ENCODE data around the gene TPRKB. TPM values are rescaled to one million over a fixed set of nuclear protein-coding genes. Genes with fewer than 3 reads are reported as not detected.

The TPRKB gene
- total and polyA plus RNA-seq, 9 of the 15 experiments (the other 6 are each of a cell fraction or from before 2014, with no cell fraction given): 55.6 to 250 (median 112) TPM

- Histone ChIP-seq H3K36me3 (ENCODE audit: control insufficient read depth, insufficient read depth, low read length) (peaks cover 67% of the 10 kb centered on the region), H3K27me3 (ENCODE audit: control insufficient read depth in 2 of 2, insufficient read depth in 2 of 2, low read length in 2 of 2) (no peaks in the 10 kb centered on the region), H3K4me1 (replicated peaks in 1 of 2; ENCODE audit: control insufficient read depth in 2 of 2, insufficient read depth in 2 of 2, low read length in 2 of 2) (no peaks in the 10 kb centered on the region), H4K20me1 (replicated peaks; ENCODE audit: control insufficient read depth, insufficient read depth, low read length) (no peaks in the 10 kb centered on the region), H3K4me3 (no peak overlapping the region), H3K9me1 (ENCODE audit: control insufficient read depth, insufficient read depth, low read length) (no peaks in the 10 kb centered on the region), H3K9me3 (replicated peaks; ENCODE audit: control insufficient read depth, insufficient read depth, low read depth, low read length) (no peaks in the 10 kb centered on the region), H3K27ac (ENCODE audit: extremely low read depth, low read depth, low read length) (no peak overlapping the region), H3K4me2 (ENCODE audit: insufficient read depth, low read length) (no peak overlapping the region), H3K9ac (ENCODE audit: insufficient read depth in 1 of 2, low read depth in 2 of 2, low read length in 2 of 2) (no peak overlapping the region), H2AFZ (ENCODE audit: low read depth, low read length) (no peak overlapping the region), H3K79me2 (ENCODE audit: control insufficient read depth, insufficient read depth, low read length) (no peaks in the 10 kb centered on the region)
- WGBS (ENCODE audit: insufficient coverage, low coverage, missing lambda C conversion rate): 100% methylated on average over 1 of the region's 1 CpG
- FAIRE-seq (no peak), DNase-seq (ENCODE audit: extremely low read depth in 1 of 4, low spot score in 3 of 4) (no peak), ATAC-seq (no peak)
- CTCF ChIA-PET (ENCODE audit: low intra/inter-chr PET ratio): no interaction called here
- in situ Hi-C loops (cut with MboI): no loop called here
- BruUV-seq (replicated peaks): no TSS peak
- no peak for TF ChIP-seq E2F5 (CRISPR knock-in tag; IDR thresholded peaks at IDR 0.05)
- TF ChIP-seq MXI1 (IDR thresholded peaks at IDR 0.05; ENCODE audit: low read depth, low read length): no peak
- no peak for TF ChIP-seq SRSF9 (IDR thresholded peaks at IDR 0.05; ENCODE audit: borderline replicate concordance, low read depth, low read length)
- intact Hi-C loops (cut with micrococcal nuclease): no loop called here
- POLR2A ChIA-PET: no interaction called here
Measured at GRCh38 chr2:73762571-73762970, 25.4 kb upstream of the TPRKB start.

GRCh38 chr2:73759904-73760303 lies 22.8 kb upstream of the TPRKB start:
- Histone ChIP-seq H3K27ac (ENCODE audit: extremely low read depth, low read depth, low read length) (no peak overlapping the region), H3K4me1 (replicated peaks in 1 of 2; ENCODE audit: control insufficient read depth in 2 of 2, insufficient read depth in 2 of 2, low read length in 2 of 2) (no peaks in the 10 kb centered on the region), H4K20me1 (replicated peaks; ENCODE audit: control insufficient read depth, insufficient read depth, low read length) (no peaks in the 10 kb centered on the region), H3K79me2 (ENCODE audit: control insufficient read depth, insufficient read depth, low read length) (no peaks in the 10 kb centered on the region), H3K4me3 (no peak overlapping the region), H3K9me3 (replicated peaks; ENCODE audit: control insufficient read depth, insufficient read depth, low read depth, low read length) (no peaks in the 10 kb centered on the region), H3K9ac (ENCODE audit: insufficient read depth in 1 of 2, low read depth in 2 of 2, low read length in 2 of 2) (no peak overlapping the region), H2AFZ (ENCODE audit: low read depth, low read length) (no peak overlapping the region), H3K4me2 (ENCODE audit: insufficient read depth, low read length) (no peak overlapping the region), H3K36me3 (ENCODE audit: control insufficient read depth, insufficient read depth, low read length) (peaks cover 46% of the 10 kb centered on the region), H3K27me3 (ENCODE audit: control insufficient read depth in 2 of 2, insufficient read depth in 2 of 2, low read length in 2 of 2) (no peaks in the 10 kb centered on the region), H3K9me1 (ENCODE audit: control insufficient read depth, insufficient read depth, low read length) (no peaks in the 10 kb centered on the region)
- ChIA-PET POLR2A (interaction anchor here (0.7 to 1.0 kb wide), 2 partner anchors 10 to 436 kb away, joined by 3 to 4 read pairs; no protein-coding TSS in a partner anchor), CTCF (ENCODE audit: low intra/inter-chr PET ratio) (no interaction called here)
- no TSS peak for BruUV-seq (replicated peaks)
- ATAC-seq: no peak
- intact Hi-C loops (cut with micrococcal nuclease): no loop called here
- no peak for DNase-seq (ENCODE audit: extremely low read depth in 1 of 4, low spot score in 3 of 4)
- no peak for FAIRE-seq
- WGBS (ENCODE audit: insufficient coverage, low coverage, missing lambda C conversion rate): 91% methylated on average over 2 of the region's 2 CpGs
- in situ Hi-C loops (cut with MboI): no loop called here
- no peak for TF ChIP-seq ZBTB17 (CRISPR knock-in tag; IDR thresholded peaks at IDR 0.05)
- TF ChIP-seq FOXA3 (CRISPR knock-in tag; conservative IDR thresholded peaks at IDR 0.05 in 1 of 2, IDR thresholded peaks at IDR 0.05 in 1 of 2): no peak
- no peak for TF ChIP-seq CTBP1 (IDR thresholded peaks at IDR 0.05; ENCODE audit: borderline replicate concordance)
- TF ChIP-seq FOXK2 (conservative IDR thresholded peaks at IDR 0.05 in 1 of 2, IDR thresholded peaks at IDR 0.05 in 1 of 2; ENCODE audit: low read depth in 2 of 2): no peak

All from K562 (cell line).